B cell (primary cell): ENCODE results near the gene IL1RL2.

Source experiments
- EZH2 ChIP-seq: IDR thresholded peaks from 2 replicates; pipeline ENCODE4 v1.6.1; 2012; ENCODE audit warnings: borderline replicate concordance, low read depth, mild to moderate bottlenecking, moderate library complexity, low read length; ENCODE audit not compliant: insufficient read depth, poor library complexity, severe bottlenecking
- TF ChIP-seq, protein P1 (sequence below): fragments of 200-600 bp; IDR thresholded peaks from one replicate; pipeline ENCODE4 v1.8.0; 2022; ENCODE audit warnings: antibody characterized with exemption, mild to moderate bottlenecking

- no peak for TF ChIP-seq EZH2
- TF ChIP-seq, protein P1, sequence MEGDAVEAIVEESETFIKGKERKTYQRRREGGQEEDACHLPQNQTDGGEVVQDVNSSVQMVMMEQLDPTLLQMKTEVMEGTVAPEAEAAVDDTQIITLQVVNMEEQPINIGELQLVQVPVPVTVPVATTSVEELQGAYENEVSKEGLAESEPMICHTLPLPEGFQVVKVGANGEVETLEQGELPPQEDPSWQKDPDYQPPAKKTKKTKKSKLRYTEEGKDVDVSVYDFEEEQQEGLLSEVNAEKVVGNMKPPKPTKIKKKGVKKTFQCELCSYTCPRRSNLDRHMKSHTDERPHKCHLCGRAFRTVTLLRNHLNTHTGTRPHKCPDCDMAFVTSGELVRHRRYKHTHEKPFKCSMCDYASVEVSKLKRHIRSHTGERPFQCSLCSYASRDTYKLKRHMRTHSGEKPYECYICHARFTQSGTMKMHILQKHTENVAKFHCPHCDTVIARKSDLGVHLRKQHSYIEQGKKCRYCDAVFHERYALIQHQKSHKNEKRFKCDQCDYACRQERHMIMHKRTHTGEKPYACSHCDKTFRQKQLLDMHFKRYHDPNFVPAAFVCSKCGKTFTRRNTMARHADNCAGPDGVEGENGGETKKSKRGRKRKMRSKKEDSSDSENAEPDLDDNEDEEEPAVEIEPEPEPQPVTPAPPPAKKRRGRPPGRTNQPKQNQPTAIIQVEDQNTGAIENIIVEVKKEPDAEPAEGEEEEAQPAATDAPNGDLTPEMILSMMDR, result no peak
Measured at GRCh38 chr2:102256276-102256675, 69.5 kb downstream of the IL1RL2 start.
